HEK293 (cell line): Measurements from ENCODE around the gene DNAH5.

Experiments
- BCL11A ChIP-seq: fragments of 450-650 bp; formaldehyde crosslinking; IDR thresholded peaks from 2 replicates; pipeline ENCODE4 v1.5.1; 2016; ENCODE audit warnings: low read depth, missing biosample characterization, missing genetic modification characterization
- CTCF ChIP-seq: fragments of 450-650 bp; formaldehyde crosslinking; IDR thresholded peaks from 2 replicates; pipeline ENCODE4 v1.5.1; 2016; ENCODE audit warnings: missing biosample characterization, missing genetic modification characterization
- IKZF3 ChIP-seq: fragments of 450-650 bp; IDR thresholded peaks from 2 replicates; pipeline ENCODE4 v1.5.0; 2018; ENCODE audit warnings: missing biosample characterization, mild to moderate bottlenecking, missing genetic modification characterization, moderate library complexity
- SCRT2 ChIP-seq: fragments of 450-650 bp; formaldehyde crosslinking; IDR thresholded peaks from 2 replicates; pipeline ENCODE4 v1.5.1; 2016; ENCODE audit warnings: missing biosample characterization, missing genetic modification characterization
- ZBTB1 ChIP-seq: fragments of 450-650 bp; formaldehyde crosslinking; IDR thresholded peaks from 2 replicates; pipeline ENCODE4 v1.5.1; 2016; ENCODE audit warnings: missing biosample characterization, missing genetic modification characterization
- ZBTB21 ChIP-seq: fragments of 450-650 bp; formaldehyde crosslinking; IDR thresholded peaks from 2 replicates; pipeline ENCODE4 v1.5.1; 2017; ENCODE audit warnings: missing biosample characterization, missing genetic modification characterization
- ZNF214 ChIP-seq: fragments of 450-650 bp; formaldehyde crosslinking; IDR thresholded peaks from 2 replicates; pipeline ENCODE4 v1.5.1; 2017; ENCODE audit warnings: missing biosample characterization, mild to moderate bottlenecking, missing genetic modification characterization, borderline replicate concordance
- ZNF366 ChIP-seq: fragments of 450-650 bp; formaldehyde crosslinking; conservative IDR thresholded peaks from 2 replicates; pipeline ENCODE4 v1.5.1; 2016; ENCODE audit warnings: missing biosample characterization, missing genetic modification characterization
- ZNF426 ChIP-seq: fragments of 450-650 bp; formaldehyde crosslinking; IDR thresholded peaks from 2 replicates; pipeline ENCODE4 v1.5.1; 2017; ENCODE audit warnings: missing biosample characterization, missing genetic modification characterization, mild to moderate bottlenecking, inconsistent platforms, moderate library complexity
- ZNF529 ChIP-seq: fragments of 450-650 bp; formaldehyde crosslinking; IDR thresholded peaks from 2 replicates; pipeline ENCODE4 v1.5.1; 2017; ENCODE audit warnings: missing genetic modification characterization, missing biosample characterization; ENCODE audit not compliant: insufficient replicate concordance
- ZNF776 ChIP-seq: fragments of 450-650 bp; formaldehyde crosslinking; IDR thresholded peaks from 2 replicates; pipeline ENCODE4 v1.5.0; 2017; ENCODE audit warnings: missing biosample characterization, missing genetic modification characterization, borderline replicate concordance
- ZNF792 ChIP-seq: fragments of 450-650 bp; formaldehyde crosslinking; IDR thresholded peaks from 2 replicates; pipeline ENCODE4 v1.5.1; 2016; ENCODE audit warnings: missing biosample characterization, missing genetic modification characterization
- ZSCAN30 ChIP-seq: fragments of 450-650 bp; IDR thresholded peaks from 2 replicates; pipeline ENCODE4 v1.5.1; 2018; ENCODE audit warnings: missing biosample characterization, mild to moderate bottlenecking, missing genetic modification characterization, moderate library complexity
- TF ChIP-seq, protein P1 (sequence below): fragments of 450-650 bp; formaldehyde crosslinking; IDR thresholded peaks from 2 replicates; pipeline ENCODE4 v1.5.1; 2016; ENCODE audit warnings: missing biosample characterization, missing genetic modification characterization

GRCh38 chr5:13698885-13699284, 245.6 kb downstream of the DNAH5 start:
- TF ChIP-seq ZSCAN30 (tag by site-specific recombination), result no peak
- no peak for TF ChIP-seq BCL11A (tag by site-specific recombination)
- TF ChIP-seq CTCF (tag by site-specific recombination), result no peak
- no peak for TF ChIP-seq ZBTB21
- no peak for TF ChIP-seq SCRT2 (tag by site-specific recombination)
- TF ChIP-seq, protein P1, sequence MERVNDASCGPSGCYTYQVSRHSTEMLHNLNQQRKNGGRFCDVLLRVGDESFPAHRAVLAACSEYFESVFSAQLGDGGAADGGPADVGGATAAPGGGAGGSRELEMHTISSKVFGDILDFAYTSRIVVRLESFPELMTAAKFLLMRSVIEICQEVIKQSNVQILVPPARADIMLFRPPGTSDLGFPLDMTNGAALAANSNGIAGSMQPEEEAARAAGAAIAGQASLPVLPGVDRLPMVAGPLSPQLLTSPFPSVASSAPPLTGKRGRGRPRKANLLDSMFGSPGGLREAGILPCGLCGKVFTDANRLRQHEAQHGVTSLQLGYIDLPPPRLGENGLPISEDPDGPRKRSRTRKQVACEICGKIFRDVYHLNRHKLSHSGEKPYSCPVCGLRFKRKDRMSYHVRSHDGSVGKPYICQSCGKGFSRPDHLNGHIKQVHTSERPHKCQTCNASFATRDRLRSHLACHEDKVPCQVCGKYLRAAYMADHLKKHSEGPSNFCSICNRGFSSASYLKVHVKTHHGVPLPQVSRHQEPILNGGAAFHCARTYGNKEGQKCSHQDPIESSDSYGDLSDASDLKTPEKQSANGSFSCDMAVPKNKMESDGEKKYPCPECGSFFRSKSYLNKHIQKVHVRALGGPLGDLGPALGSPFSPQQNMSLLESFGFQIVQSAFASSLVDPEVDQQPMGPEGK (tag by site-specific recombination), result no peak
- TF ChIP-seq ZNF776 (tag by site-specific recombination), result no peak
- TF ChIP-seq ZBTB1 (tag by site-specific recombination), result no peak
- TF ChIP-seq ZNF214 (tag by site-specific recombination), result no peak
- no peak for TF ChIP-seq ZNF792
- TF ChIP-seq ZNF366 (tag by site-specific recombination), result no peak
- TF ChIP-seq ZNF529 (tag by site-specific recombination), result no peak
- TF ChIP-seq ZNF426 (tag by site-specific recombination), result no peak
- TF ChIP-seq IKZF3, result no peak
